HEK293 (cell line): ENCODE data around the gene PACS2.

ENCODE experiments used
- ATF2 ChIP-seq: fragments of 450-650 bp; formaldehyde crosslinking; IDR thresholded peaks from 2 replicates; pipeline ENCODE4 v1.5.1; 2016; ENCODE audit warnings: missing biosample characterization, missing genetic modification characterization, low read depth
- CTCF ChIP-seq: fragments of 450-650 bp; formaldehyde crosslinking; IDR thresholded peaks from 2 replicates; pipeline ENCODE4 v1.5.1; 2016; ENCODE audit warnings: missing biosample characterization, missing genetic modification characterization
- FEZF1 ChIP-seq: fragments of 450-650 bp; formaldehyde crosslinking; IDR thresholded peaks from 2 replicates; pipeline ENCODE4 v1.5.1; 2016; ENCODE audit warnings: missing biosample characterization, missing genetic modification characterization
- PRDM10 ChIP-seq: fragments of 450-650 bp; formaldehyde crosslinking; IDR thresholded peaks from 2 replicates; pipeline ENCODE4 v1.5.1; 2016; ENCODE audit warnings: missing biosample characterization, missing genetic modification characterization
- REST ChIP-seq: fragments of 450-650 bp; formaldehyde crosslinking; IDR thresholded peaks from 2 replicates; pipeline ENCODE4 v1.5.1; 2016; ENCODE audit warnings: missing biosample characterization, missing genetic modification characterization
- ZNF146 ChIP-seq: fragments of 450-650 bp; formaldehyde crosslinking; IDR thresholded peaks from 2 replicates; pipeline ENCODE4 v1.5.1; 2016; ENCODE audit warnings: missing biosample characterization, missing genetic modification characterization
- ZNF174 ChIP-seq: fragments of 450-650 bp; formaldehyde crosslinking; IDR thresholded peaks from 2 replicates; pipeline ENCODE4 v1.5.0; 2017; ENCODE audit warnings: missing biosample characterization, mild to moderate bottlenecking, missing genetic modification characterization
- ZNF24 ChIP-seq: fragments of 450-650 bp; formaldehyde crosslinking; IDR thresholded peaks from 2 replicates; pipeline ENCODE4 v1.5.1; 2016; ENCODE audit warnings: missing biosample characterization, missing genetic modification characterization
- ZNF366 ChIP-seq: fragments of 450-650 bp; formaldehyde crosslinking; conservative IDR thresholded peaks from 2 replicates; pipeline ENCODE4 v1.5.1; 2016; ENCODE audit warnings: missing biosample characterization, missing genetic modification characterization
- ZNF48 ChIP-seq: fragments of 450-650 bp; formaldehyde crosslinking; IDR thresholded peaks from 2 replicates; pipeline ENCODE4 v1.5.1; 2016; ENCODE audit warnings: missing biosample characterization, missing genetic modification characterization
- ZNF561 ChIP-seq: fragments of 450-650 bp; IDR thresholded peaks from 2 replicates; pipeline ENCODE4 v1.5.1; 2018; ENCODE audit warnings: missing biosample characterization, missing genetic modification characterization, borderline replicate concordance
- ZNF768 ChIP-seq: fragments of 450-650 bp; formaldehyde crosslinking; IDR thresholded peaks from 2 replicates; pipeline ENCODE4 v1.5.1; 2018; ENCODE audit warnings: missing biosample characterization, mild to moderate bottlenecking, missing genetic modification characterization

GRCh38 chr14:105351920-105352851 is 37.6 kb downstream of the PACS2 start:
- TF ChIP-seq CTCF (tag by site-specific recombination), result peak; percentile 86
- peak; percentile 70 for TF ChIP-seq ATF2 (tag by site-specific recombination)
- TF ChIP-seq FEZF1 (tag by site-specific recombination), result no peak
- TF ChIP-seq REST (tag by site-specific recombination), result no peak
- TF ChIP-seq PRDM10 (tag by site-specific recombination), result no peak
- TF ChIP-seq ZNF24 (tag by site-specific recombination), result no peak
- no peak for TF ChIP-seq ZNF768 (tag by site-specific recombination)
- TF ChIP-seq ZNF366 (tag by site-specific recombination), result no peak
- no peak for TF ChIP-seq ZNF48 (tag by site-specific recombination)
- no peak for TF ChIP-seq ZNF174 (tag by site-specific recombination)
- no peak for TF ChIP-seq ZNF146 (tag by site-specific recombination)
- TF ChIP-seq ZNF561 (tag by site-specific recombination), result no peak
